ENCODE data around the gene RAVER2. TPM values are rescaled to one million over a fixed set of nuclear protein-coding genes. Genes with fewer than 3 reads are reported as not detected.

Gene RAVER2
- total and polyA plus RNA-seq, 2 experiments from 2014 or later: 7.8 to 24.6 TPM

GRCh38 chr1:64715186-64715585 lies 29.7 kb upstream of the RAVER2 start:
- no peak for ATAC-seq

More at GRCh38 chr1:64715186-64715585, 29.7 kb upstream of the RAVER2 start:
- Histone ChIP-seq H3K4me3 (no peak overlapping the region), H3K4me2 (no peak overlapping the region), H3K27ac (ENCODE audit: low read depth) (no peak overlapping the region), H4K20me1 (replicated peaks; ENCODE audit: insufficient read depth) (no peaks in the 10 kb centered on the region), H3K36me3 (ENCODE audit: insufficient read depth) (no peaks in the 10 kb centered on the region), H3K79me2 (replicated peaks; ENCODE audit: insufficient read depth) (no peaks in the 10 kb centered on the region), H3K27me3 (ENCODE audit: insufficient read depth) (no peaks in the 10 kb centered on the region), H3K4me1 (ENCODE audit: insufficient read depth) (peaks cover 8% of the 10 kb centered on the region; the same call in 1 of the 2 replicates), H3F3A (replicated peaks; ENCODE audit: low read depth) (no peaks in the 10 kb centered on the region), H3K9me2 (ENCODE audit: insufficient read depth) (peaks cover 3% of the 10 kb centered on the region; the same call in 1 of the 2 replicates), H2AFZ (no peak overlapping the region)
- Mint-ChIP-seq H3K27ac (no peak overlapping the region), H3K27me3 (ENCODE audit: insufficient read depth, low read depth, poor library complexity) (no peaks in the 10 kb centered on the region), H3K9me3 (peaks cover 9% of the 10 kb centered on the region), H3K4me1 (peaks cover 8% of the 10 kb centered on the region), H3K36me3 (ENCODE audit: low read depth) (peaks cover 3% of the 10 kb centered on the region; the same call in 1 of the 3 replicates), H3K4me3 (no peak overlapping the region)
- TF ChIP-seq STAT1 (IDR thresholded peaks at IDR 0.05; ENCODE audit: unreplicated experiment): no peak
- TF ChIP-seq JUNB (IDR thresholded peaks at IDR 0.05; ENCODE audit: unreplicated experiment): no peak
- TF ChIP-seq ZNF462 (CRISPR knock-in tag; IDR thresholded peaks at IDR 0.05): no peak
- no peak for TF ChIP-seq POLR2AphosphoS5 (IDR thresholded peaks at IDR 0.05; ENCODE audit: low read depth)
- TF ChIP-seq ZNF114 (CRISPR knock-in tag; IDR thresholded peaks at IDR 0.05): no peak
- TF ChIP-seq NANOG (IDR thresholded peaks at IDR 0.05; ENCODE audit: borderline replicate concordance): no peak
- TF ChIP-seq CTCF (conservative IDR thresholded peaks at IDR 0.05; ENCODE audit: low read depth in 2 of 2): no peak
- TF ChIP-seq EZH2 (IDR thresholded peaks at IDR 0.05; ENCODE audit: low read depth, unreplicated experiment): no peak
- TF ChIP-seq, protein P1, sequence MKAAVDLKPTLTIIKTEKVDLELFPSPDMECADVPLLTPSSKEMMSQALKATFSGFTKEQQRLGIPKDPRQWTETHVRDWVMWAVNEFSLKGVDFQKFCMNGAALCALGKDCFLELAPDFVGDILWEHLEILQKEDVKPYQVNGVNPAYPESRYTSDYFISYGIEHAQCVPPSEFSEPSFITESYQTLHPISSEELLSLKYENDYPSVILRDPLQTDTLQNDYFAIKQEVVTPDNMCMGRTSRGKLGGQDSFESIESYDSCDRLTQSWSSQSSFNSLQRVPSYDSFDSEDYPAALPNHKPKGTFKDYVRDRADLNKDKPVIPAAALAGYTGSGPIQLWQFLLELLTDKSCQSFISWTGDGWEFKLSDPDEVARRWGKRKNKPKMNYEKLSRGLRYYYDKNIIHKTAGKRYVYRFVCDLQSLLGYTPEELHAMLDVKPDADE (IDR thresholded peaks at IDR 0.05): no peak
- TF ChIP-seq REST (IDR thresholded peaks at IDR 0.05; ENCODE audit: unreplicated experiment): no peak
- no peak for TF ChIP-seq ZNF331 (CRISPR knock-in tag; IDR thresholded peaks at IDR 0.05; ENCODE audit: low read depth)
- TF ChIP-seq EZH2phosphoT487 (IDR thresholded peaks at IDR 0.05; ENCODE audit: unreplicated experiment): no peak
- TF ChIP-seq CREB1 (CRISPR knock-in tag; IDR thresholded peaks at IDR 0.05; ENCODE audit: low read depth): no peak
- no peak for DNase-seq (ENCODE audit: low spot score)

Measured in GM23338 (cell line).